GM18526 (cell line): Measurements from ENCODE around the gene ERCC3.

ENCODE experiments used
- POLR2A ChIP-seq: IDR thresholded peaks from 3 replicates; pipeline ENCODE4 v1.6.1; 2011; ENCODE audit not compliant: insufficient read length; ENCODE audit errors: extremely low read depth

Gene ERCC3

DNA sequence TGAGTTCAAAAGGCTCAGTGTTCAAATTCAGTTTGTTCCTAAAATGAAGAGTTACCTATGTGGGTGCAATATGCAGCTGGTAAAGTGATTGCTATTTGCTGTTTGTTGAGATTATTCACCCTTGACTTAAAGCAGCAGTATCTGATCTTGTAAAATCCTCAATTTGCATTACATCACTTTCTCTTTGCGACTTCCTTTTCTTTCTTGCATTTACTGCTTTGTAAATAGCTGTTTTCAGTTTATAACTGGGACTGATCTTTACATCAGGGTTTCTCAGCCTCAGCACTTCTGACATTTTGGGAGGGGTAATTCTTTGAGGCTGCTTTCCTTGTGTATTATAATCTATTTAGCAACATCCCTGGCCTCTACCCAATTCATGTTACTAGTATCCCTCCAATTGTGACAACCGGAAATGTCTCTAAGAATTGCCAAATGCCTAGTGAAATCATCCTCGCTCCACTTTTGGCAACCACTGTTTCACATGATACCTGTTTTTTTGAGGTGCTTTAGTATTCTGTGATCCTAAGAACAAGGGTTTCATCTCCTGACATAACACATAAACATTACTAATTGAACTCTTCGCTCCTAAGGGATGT, 12.1 kb upstream of the ERCC3 start:
- no peak for TF ChIP-seq POLR2A

DNA sequence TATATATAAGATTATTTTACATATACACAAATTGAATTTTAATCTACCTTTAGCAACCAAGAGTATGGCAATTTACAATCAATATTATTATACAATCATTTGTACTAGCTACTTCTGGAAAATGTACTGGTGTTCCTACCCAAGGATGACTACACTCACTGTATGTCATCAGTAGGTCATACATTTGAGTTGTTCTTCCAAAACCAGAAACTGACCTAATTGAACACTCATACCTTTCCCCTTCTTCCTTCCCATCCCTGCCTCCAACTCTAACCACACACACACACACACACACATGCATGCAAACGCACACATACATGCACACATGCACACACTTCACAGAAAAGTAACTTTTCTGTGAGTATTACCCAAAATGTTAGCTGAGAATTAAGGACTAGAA, 8.2 kb upstream of the ERCC3 start:
- no peak for TF ChIP-seq POLR2A

DNA sequence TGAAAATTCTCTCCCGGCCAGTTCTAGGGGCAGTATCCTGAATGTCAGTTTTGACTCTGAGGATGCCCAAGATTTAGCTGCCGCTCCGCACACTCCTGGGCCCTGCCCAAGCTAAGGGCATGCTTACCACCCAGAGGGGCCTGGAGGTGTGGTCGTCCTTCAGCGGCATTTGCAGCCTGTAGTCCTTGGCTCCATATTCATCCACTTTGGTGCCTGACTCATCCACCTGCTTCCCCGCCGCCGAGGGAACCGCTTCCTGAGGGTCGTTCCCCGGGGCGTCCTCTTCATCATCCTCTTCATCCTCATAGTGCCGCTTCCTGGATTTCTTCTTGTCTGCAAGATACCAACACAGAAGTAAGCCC, 577 bp downstream of the ERCC3 start:
- TF ChIP-seq POLR2A: no peak

DNA sequence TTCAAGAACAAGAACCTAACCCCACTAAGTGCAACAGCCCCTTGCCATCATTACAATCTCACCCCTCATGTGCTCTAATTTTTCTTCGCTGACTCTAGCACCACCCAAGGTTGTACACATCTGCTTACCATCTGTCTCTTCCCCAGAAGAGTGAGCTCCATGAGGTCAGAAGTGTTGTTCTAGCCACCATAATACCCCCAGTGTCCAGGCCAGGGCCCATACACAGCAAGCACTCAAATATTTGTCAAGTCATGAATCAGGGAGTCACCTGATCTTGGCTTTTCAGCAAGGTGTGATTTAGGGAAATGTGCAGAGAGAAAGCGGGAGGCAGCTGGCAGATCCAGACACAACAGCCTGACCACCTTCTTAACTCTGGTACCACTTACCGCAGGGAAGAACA, 5.7 kb downstream of the ERCC3 start:
- no peak for TF ChIP-seq POLR2A

DNA sequence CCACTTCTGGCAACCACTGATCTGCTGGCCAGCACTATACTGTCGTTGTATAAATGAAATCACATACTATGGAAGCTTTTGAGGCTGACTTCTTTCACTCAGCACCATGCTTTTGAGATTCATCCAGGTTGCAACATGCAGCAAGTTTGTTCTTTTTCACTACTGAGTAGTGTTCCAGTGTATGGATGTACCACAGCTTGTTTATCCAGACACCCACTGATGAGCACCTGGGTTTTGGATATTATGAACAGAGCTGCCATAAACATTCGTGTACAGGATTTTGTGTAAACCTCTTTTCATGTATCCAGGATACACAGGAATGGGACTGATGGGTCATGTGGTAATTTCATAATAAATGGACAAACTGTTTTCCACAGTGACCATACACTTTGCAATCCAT, 10.7 kb downstream of the ERCC3 start:
- TF ChIP-seq POLR2A: no peak

DNA sequence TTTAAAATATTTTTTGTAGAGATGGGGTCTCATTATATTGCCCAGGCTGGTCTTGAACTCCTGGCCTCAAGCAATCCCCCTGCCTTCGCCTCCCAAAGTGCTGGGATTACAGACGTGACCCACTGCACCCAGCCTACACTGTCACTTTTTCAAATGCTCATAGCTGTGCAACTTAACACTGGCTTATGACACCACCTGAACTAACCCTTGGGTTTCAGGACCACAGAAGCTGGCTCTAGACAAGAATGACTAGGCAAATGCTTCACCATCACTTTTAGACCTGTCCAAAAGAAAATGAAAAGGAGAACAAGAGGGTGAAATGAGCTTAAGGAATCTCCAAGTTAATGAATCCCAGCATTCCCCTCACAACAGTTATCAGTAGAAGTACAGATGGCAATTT, 13.3 kb downstream of the ERCC3 start:
- TF ChIP-seq POLR2A: no peak

DNA sequence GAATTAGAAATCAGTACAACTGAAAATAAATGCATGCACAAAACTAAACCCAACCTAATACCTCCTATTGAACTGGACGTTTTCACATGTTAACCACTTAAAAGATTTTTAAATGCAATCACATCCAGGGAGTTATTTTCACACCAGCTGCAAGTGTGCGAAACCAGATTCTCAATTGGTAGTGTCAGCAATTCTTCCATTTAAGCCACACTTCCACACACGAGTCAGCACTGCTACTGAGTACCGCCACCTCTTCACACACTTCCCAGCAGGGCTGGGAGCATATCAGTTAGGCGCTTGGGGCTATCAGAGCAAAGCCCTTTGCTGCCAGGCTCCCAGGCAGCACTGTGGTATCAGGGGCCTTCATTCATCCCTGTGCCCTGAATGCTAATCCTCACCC, 14.2 kb downstream of the ERCC3 start:
- no peak for TF ChIP-seq POLR2A

DNA sequence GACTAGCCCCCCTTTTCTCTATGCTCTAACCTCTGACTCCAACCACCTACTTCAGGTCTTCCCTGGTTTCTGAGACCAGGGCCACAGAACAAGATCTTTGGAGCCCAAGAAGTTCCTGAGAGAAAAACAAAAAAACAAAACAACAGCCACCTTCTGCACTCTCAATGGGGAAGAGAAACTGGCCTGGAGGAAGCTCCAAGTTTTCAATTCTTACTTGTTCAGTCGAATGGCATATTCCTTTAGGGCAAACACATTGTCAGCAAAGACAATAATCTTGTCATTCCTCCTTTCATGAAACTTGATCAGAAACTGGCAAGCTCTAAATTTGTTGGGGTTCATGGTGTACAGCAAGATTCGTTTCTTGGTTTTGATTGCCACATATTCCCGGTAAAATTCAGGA, 15.0 kb downstream of the ERCC3 start:
- no peak for TF ChIP-seq POLR2A

DNA sequence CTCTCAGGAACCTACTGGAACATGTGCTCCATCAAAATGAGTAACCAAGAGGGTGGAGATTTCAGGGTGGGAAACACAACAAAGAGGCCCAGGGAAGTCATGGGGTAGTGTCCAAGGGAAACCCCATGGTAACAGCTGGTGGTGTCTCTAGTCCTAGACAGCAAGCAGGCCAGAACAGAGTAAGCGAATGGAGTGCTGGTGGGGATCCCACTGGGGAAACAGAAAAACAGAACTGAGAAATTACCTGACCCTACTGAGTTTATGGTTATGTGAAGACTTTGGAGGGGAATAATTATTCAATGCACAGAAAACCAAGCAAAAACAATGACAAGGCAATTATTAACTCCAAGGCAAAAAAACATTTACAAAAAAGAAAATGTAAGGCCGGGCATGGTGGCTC, 16.9 kb downstream of the ERCC3 start:
- no peak for TF ChIP-seq POLR2A

DNA sequence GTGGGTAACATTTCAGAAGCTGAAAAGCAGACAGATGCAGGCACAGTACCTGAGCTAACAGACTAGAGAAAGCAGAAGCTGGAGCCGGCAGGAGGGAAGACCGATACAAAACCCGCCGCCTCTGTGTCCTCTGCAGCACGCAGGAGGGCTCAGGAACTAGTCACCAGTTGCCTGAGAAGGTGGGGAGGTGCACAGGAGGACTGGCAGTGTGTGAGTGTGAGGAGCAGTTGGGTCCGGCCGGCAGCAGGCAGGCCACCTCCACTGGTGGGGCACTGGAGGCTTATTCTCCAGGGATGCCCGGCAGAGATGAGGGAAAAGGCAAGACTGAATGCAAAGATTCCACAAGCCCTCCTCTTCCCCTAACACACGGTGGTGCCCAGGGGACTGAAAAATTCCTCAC, 18.2 kb downstream of the ERCC3 start:
- no peak for TF ChIP-seq POLR2A

DNA sequence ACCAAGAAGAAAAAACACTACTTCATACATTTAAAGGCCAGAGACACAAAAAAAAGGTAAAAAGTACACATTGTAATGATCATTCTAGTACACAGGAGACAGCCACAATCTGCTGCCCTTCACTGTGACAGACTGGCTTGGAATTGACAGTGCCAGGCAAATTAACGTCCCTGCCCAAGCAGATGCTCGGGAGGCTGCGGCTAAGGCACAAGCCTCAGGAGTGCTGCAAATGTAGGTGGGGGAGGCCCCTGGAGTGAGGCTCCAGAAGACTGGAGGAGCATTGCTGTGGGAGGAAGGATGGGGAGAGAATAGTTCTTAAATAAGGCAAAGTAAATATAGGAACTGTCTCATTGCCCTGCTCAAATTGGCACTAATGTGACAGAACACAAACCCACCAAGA, 18.6 kb downstream of the ERCC3 start:
- TF ChIP-seq POLR2A: no peak

DNA sequence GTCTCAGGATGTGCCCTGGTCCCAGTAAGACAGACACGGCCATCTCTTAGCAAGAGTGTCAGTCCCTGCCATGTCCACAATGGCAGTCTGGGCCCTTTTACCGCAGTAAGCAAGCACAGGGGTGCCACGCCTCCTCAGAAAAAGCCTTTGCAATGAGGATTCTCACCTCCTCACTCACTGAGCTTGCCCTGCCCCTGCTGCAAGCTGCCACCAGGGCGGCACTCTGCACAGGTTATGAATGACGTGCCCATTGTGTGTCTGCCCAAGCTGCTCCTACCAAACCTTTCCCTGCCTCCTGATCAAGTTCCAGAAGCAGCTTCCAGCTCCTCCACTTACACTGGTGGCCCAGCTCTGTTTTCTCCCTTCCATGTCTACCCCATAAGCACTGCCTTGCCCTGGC, 23.3 kb downstream of the ERCC3 start:
- TF ChIP-seq POLR2A: no peak

DNA sequence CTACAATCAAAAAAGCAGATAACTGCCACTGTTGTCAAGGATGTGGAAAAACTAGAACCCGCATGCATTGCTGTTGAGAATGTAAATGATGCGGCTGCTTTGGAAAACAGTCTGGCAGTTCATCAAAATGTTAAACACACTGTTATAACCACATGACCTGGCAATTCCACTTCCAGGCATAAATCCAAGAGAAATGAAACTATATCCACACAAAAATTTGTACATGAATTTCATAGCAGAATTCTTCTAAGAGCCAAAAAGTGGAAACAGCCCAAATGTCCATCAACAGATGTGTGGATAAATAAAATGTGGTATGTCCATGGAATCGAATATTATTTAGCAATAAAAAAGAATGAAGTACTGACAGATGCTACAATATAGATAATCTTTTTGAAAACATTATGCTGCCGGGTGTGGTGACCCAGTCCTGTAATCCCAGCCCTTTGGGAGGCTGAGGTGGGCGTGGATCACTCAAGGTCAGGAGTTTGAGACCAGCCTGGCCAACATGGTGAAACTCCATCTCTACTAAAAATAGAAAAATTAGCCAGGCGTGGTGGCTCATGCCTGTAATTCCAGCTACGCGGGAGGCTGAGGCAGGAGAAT, 32.0 kb downstream of the ERCC3 start:
- TF ChIP-seq POLR2A: no peak

DNA sequence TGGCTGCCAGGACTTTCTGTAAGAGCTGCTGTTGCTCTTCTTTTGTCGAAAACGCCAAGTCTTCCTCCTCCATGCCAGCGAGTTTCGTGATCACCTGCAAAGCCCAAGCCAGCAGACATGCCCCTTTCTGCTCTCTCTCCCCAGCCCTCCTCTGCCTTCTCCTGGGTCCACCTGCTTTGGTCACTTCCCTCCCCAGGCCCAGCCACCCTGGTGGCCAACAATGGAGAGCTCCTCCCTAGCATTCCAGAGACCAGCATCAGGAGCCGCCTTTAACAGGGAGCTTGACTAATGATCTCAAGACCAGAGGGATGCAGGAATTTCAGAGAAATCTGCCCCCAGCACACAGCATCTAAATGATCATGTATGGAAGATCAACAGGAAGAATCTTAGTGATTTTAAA, 34.6 kb downstream of the ERCC3 start:
- no peak for TF ChIP-seq POLR2A

DNA sequence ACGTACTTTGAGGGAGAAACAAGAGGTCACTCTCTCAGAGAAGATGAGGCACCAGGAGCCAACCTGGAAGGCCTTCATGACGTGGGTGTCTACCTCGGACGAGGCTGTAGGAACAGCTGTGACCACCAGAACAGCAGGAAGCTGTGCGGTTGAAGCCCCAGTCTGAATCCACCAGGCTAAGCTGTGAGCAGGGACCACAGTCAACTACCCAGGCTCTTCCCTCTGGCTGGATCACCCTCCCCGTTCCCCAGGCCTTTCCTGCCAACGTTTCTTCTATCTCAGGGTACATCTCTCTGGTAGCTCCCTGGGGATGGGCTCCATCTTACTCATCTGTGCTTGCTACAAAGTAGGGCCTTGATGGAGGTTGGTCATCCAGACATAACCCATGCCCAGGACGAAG, 37.1 kb downstream of the ERCC3 start:
- no peak for TF ChIP-seq POLR2A

DNA sequence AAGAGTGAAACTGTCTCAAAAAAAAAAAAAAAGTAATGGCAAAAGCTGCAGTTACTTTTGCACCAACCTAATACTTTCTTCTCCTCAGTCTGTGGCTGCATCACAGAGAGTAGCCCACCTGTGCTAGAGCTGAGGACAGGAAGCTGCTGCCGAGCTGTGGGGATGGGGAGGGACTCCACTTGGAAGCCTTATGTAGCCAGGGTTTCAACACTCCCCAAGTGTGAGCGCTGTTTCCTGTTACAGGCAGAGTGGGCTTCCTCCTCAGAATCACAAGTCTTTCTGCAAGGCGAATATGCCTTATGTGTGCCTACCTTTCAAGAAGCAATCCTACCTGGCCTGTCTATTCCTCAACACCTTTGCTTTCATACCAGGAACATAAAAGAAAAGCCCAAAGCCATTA, 37.6 kb downstream of the ERCC3 start:
- TF ChIP-seq POLR2A: no peak

DNA sequence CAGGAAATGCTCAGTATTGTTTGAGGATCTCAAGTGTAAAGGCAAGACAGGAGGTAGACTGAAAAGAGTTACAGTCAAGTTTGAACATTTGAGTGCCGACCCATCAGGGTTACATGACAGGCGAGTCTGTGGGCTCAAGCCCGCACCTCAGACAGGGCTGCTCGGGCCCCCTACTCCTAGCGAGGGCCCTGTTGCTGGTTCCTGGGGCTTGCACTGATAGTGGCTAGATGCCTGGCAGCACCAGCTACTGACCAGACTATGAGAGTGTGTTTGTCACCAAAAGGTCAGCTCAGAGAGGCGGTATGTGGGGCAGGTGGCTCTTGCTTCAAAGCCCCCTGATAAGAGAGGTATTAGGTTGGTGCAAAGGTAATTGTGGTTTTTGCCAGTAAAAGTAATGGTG, 38.2 kb downstream of the ERCC3 start:
- TF ChIP-seq POLR2A: no peak
